ENCODE results near the gene MCCC1.
A peak's percentile ranks its signal among the peaks of the same experiment; 100 is the strongest.
"Not testable (repeated sequence)": the region's sequence is repeated elsewhere in the genome, so short reads cannot be mapped to it uniquely, and the experiment has no call there.

Gene MCCC1

DNA sequence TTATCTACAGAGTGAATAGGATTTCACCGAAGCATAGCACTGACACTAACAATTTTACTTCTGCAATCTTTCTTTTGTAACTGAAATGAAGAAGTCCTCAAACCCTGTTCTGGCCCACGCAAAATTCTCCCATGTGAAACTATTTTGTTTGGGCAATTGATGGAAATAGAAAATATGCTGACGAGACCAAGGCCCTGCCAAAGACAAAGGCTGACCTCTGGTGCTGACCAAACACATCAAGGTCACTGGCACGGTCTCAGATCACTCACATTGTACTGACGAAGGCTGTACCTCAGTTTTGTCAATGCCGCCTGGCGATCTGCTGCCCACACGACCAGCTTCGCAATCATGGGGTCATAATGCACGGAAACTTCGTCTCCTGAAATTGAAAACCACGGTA is 60.5 kb downstream of the MCCC1 start:
- no peak for DNase-seq

DNA sequence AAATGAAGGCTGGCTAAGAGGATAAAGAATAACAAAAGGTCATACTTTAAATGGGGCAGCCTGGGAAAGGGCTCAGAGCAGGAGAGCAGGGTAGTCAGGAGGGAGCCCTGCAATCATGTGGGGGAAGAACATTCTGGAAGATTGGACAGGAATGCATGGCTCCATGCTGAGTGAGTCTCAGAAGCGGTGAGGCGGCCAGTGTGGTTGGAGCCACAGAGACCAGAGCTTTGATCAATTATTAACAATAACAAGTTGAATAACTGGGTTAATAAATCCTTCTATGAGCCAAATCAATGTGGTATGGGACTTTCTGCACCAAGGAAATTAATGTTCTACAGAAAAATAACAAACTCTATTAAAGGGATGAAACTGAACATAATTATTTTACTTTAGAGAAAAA is 61.1 kb downstream of the MCCC1 start:
- no peak for DNase-seq

DNA sequence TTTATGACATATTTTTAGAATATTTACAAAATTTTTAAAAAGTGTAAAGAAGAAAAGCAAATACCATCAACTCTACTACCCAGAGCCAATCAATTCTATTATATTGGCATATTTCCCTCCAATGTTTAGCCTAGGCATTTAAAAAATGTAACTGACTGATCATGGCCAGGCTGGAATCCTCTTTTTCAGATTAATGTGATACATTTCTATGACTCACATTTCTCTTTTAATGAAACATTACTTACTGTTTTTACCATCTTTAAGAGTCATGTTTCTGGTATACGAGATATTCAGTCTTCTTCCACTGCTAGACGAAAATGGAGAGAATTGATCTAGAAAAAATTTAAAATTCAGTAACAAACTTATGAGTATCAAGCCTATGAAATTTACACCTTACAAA is 65.5 kb downstream of the MCCC1 start:
- no peak for DNase-seq

DNA sequence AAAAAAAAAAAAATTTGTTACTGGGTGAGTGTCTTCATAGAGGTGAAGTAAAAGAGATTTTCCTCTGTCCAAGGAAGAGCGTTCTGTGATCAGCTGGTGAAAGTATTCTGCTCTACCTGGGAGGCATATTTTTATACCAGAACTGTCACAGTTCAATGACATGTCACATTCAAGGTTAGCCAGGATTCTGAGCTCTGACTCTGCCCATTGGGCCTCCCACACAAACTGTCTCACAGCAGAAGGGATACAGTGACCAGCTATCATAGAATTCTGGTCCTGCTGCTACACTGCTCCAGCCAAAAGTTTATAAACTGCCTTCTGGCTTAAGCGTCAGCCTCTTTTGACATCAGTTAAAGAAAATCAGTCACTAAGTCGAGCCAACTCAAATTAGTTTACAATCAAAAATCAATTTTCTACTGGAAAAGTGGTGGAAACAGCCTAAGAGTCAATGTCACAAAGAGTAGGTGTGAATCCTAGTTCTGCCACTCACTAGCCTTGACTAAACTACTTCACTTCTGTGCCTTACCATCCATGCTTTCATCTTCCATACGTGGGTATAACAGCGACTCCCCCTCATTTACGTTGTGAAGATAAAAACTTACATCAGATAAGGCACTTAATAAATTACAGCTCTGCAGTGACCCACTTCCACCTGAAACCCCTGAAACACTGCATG is 66.3 kb downstream of the MCCC1 start:
- DNase-seq: no peak

DNA sequence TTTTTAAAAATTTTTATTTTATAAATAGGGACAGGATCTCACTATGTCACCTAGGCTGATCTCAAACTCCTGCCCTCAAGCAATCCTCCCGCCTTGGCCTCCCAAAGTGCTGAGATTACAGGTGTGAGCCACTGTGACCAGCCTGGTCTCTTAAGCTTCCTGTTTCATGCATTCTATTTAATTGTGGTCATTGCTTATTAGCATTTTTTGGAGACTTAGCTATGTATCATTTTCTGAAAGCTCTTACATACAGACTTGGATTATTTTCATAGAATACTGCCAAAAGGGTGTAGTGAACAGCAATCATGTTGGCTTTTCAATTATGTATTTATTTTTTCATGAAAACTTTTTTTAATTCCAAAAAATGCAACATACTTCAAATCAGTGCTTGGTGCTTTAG is 67.5 kb downstream of the MCCC1 start:
- no peak for DNase-seq

DNA sequence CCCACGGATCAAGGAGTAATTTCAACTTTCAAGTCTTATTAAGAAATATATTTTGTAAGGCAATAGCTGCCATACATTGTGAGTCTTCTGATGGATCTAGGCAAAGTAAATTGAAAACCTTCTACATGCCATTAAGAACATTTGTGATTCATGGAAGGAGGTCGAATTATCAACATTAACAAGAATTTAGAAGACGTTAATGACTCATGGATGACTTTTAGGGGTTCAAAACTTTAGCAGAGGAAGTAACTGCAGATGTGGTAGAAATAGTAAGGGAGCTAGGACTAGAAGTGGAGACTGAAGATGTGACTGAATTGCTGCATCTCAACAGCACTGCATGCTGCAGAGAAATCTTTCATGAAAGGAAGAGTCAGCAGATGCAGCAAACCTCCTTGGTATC is 70.9 kb downstream of the MCCC1 start:
- no peak for DNase-seq

DNA sequence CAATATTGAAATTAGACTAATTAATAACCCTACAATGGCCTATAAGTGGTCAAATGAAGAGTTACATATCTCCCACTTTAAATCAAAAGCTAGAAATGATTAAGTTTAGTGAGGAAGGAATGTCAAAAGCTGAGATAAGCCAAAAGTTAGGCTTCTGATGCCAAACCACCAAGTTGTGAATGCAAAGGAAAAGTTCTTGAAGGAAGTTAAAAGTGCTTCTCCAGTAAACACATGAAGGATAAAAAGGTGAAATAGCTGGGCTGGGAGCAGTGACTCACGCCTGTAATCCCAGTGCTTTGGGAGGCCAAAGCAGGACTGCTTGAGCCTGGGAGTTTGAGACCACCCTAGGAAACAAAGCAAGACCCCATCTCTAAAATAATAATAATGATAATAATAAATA is 72.0 kb downstream of the MCCC1 start:
- no peak for DNase-seq

DNA sequence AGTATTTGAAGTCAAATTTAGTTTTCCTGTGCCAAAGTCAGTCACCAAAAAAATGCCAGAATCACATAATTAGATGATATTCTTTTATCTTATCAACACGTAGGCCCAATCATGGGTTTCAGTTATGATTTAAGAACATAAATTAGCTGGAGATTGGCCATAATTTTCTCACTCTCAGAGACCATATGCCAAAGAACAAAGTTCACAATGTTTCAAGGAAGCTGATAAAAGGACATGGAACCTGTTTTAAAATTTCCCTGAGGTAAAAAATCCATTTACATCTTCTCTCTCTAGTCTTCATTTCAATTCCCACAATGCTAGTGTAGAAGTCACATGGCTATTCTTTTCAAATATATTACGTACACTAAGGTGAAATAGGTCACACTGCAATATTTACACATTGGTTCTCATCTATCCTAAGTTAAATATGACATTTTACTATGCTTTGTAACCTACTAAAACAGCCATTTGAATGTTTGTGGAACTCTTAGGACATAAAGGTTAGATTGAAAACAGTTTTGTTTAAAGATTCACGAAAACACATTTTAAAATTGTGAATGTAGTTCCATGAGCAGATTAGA is 76.3 kb downstream of the MCCC1 start:
- DNase-seq: no peak

DNA sequence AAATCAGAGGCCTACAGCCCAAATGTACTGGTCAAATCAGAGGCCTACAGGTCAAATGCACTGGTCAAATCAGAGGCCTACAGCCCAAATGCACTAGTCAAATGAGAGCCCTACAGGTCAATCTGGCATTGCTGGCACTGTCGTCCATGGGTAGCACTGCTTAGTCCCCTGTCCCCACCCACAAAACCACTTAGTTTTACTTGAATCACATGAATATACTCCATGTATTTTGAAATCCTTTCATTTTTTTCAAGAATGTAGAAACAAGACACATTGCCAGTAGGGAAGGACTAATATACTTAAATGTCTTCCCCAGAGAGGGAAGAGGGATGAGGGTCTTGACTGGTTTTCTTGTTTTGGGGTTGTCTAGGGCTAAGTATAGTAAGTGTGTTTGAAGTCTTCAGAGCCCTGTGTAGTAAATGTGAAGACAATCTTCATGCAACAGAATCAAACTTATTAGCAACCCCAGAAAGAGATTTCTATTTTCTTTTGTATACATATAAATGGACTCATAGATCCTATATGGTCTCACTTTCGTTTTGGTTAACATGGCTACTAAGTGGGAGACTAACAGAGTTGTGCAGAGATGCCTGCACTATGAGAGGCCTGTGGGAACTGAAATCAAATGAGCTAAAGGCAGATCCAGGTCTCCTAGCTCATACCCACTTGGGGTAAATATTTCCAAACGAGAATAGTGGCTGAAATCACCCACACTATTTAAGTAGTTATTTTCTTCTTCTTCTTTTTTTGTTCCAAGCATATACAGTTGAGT is 80.7 kb downstream of the MCCC1 start:
- DNase-seq: no peak

DNA sequence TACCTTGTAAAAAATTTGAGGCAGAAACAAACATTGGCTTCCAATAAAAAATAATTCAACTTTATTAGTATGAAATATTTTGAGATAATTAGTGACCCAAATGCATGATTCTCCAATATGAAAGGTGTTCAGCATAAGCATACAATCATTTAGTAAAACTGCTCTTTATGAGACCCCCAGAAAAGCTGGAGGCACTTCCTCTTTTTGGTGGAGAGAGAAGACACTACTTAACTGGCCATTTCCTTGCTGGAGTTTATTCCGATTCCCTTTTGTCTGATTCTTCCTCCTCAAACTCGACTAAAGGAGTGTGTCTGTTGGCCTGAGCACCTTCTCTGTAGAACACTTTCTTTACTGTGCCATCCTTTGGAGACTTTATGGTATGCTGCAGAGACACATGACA is 84.1 kb downstream of the MCCC1 start:
- no peak for DNase-seq

DNA sequence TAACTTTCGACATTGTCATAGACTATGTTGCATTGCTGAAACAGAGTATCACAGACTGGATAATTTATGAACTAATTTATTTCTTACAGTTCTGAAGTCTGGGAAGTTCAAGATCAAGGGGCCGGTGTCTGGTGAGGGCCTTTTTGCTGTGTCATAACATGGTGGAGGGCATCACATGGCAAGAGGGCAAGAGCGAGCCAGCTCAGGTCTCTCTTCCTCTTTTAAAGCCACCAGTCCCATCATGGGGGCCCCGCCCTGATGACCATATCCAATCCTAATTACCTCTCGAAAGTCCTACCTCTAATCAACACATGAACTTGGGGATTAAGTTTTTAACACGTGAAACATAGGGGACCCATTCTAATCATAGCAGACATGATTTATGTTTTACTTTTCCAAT is 85.4 kb downstream of the MCCC1 start:
- no peak for DNase-seq

DNA sequence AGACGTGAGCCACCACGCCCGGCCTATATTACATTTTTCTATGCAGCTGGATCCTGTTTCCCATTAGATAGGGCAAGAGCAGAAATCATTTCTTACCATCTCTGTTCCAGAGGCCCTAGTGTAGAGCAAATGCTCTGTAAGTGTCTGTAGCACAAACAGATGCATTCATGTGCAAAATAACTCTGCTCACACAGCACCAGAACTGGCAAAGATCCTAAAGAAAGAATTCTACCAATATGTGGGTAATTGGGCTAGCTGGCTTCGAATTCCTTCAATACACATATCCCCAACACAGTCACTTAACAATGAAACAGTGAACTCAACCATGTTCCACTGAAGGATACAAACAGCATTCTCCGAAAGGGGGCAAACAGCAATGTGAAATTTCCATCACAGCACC is 86.2 kb downstream of the MCCC1 start:
- no peak for DNase-seq

DNA sequence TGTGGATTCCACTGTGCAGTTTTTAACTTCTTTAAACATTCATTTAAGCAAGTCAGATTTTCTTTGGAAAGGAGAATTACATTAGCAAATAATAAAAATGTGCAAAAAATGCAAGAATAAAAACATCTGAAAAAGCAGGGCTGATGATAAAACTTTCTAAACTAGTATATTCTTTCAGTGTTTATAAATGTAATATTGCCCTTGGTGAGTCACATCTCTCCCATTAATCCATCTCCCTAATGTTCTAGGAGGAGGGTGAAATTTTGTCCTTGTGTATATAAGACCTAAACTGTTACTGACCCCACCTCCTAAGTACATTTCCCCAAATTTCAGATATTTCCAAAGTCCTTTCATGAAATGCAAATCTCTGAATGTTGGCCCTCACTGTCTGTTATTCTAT is 90.5 kb downstream of the MCCC1 start:
- no peak for DNase-seq

DNA sequence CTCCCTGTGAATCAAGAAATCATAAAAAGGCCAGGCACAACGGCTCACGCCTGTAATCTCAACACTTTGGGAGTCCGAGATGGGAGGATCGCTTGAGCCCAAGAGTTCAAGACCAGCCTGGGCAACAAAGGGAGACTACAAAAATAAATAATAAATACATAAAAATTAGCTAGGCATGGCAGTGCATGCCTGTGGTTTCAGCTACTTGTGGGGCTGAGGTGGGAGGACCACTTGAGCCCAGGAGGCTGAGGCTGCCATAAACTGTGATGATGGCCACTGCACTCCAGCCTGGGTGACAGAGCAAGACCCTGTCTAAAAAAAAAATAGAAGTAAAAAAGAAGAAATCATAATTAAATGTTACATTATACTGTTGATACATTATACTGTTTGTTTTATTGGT is 91.0 kb downstream of the MCCC1 start:
- no peak for DNase-seq

DNA sequence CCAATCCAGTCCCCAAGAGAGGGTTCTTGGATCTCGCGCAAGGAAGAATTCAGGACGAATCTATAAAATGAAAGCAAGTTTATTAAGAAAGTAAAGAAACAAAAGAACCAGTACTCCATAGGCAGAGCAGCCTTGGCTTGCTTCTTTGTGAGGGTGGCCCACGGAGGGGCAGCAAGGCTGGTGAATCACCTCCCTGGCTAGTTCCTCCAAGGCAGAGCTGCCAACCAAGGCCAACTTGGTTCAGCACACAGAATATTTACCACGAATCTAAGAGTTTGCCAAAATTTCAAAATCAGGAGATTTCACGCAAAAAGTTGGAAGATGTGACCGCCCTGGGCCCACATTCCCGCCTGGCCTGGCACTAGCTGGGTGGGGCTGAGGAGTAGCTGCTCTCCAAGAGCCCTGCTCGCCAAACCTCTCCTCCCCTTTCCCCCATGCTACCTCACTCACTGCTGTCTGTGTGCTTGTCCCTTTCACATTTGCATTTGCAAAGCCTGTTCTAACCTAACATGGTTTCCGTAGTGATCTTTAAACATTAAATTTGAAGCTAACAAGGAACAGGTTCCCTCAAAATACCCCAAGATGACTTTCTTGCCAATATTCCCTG is 92.8 kb downstream of the MCCC1 start:
- no peak for DNase-seq

DNA sequence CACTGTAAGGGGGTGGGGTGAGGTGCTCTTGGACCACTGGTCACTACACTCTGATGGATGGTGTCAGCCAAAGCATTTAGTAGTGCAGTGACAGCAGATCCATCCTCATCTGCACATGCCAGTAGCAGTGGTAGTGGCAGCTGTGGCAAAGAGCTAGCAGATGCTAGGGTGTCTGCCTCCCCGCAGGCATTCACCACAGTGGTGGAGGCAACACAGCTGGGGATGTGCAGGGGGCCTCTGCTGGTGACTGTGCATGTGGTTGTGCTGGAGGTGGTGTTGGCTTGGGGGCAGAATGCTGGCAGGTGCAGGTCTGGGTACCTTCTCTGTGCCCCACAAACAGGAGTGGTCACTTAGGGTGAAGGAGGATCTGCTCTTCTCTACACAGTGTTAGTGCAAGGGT is 99.5 kb downstream of the MCCC1 start:
- DNase-seq: no peak

DNA sequence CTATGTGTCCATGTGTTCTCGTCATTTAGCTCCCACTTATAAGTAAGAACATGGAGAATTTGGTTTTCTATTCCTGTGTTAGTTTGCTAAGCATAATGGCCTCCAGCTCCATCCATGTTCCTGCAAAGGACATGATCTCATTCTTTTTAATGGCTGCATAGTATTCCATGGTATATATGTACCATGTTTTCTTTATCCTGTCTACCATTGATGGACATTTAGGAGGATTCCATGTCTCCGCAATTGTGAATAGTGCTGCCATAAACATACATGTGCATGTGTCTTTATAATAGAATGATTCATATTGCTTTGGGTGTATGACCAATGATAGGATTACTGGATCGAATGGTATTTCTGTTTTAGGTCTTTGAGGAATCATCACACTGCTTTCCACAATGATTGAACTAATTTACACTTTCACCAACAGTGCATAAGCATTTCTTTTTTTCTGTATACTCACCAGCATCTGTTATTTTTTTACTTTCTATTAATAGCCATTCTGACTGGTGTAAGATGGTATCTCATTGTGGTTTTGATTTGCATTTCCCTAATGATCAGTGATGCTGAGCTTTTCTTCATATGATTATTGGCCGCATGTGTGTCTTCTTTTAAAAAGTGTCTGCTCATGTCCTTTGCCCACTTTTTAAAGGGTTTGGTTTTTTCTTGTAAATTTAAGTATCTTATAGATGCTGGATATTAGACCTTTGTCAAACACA is 105.7 kb downstream of the MCCC1 start:
- not testable (repeated sequence) for DNase-seq

DNA sequence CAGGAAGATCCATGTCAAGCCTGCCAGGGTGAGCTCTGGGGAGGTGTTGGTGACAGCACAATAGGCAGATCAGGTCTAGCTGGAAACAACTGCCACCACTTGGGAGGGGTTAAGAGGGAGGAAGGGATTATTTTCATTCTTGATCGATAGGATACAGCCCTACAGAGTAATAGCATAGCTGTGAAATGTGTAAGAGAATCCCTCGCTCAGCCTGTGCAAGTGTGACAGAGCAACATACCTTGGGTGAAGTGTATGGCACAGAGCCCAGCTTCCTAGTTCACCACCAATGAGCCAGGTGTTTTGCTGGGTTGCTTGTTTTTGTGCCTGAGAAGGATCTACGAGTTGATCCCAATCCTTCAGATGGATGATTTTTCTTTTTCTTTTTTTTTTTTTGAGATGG is 109.7 kb downstream of the MCCC1 start:
- no peak for DNase-seq

DNA sequence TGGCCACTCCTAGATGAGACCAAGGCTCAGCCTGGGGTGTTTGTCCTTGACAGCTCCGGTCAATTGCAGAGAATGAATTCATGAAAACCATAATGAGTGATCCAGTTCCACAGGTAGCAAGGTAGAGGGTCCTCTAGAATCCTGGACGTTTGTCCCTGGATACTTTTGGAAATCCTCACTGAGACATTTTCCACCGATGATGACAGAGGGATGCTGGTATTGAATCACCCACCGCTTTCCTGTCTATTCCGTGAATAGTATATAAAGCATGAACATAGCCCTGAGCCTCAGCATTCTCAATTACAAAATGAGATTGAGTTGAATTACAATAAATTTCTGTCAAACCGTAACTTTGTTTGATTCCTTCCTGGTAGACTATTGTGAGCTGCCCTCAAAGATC is 113.3 kb downstream of the MCCC1 start:
- DNase-seq: no peak

DNA sequence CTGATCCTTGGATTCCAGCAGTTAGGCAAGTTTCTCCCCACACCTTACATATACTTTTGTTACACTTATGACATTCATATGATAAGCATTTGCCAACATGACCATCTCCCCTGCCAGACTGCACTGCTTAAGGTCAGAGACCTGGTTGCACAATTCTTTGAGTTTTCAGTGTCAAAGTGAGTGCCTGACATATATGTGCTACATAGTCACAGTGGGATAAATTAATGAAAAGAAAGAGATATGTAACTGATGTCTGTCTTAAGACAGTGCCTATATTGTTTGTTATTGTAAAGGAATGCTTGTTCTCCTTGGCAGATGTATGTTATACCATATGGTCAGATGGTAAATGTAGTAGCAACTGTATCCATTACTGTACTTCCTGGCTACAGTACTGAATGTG is 115.4 kb downstream of the MCCC1 start:
- no peak for DNase-seq

DNA sequence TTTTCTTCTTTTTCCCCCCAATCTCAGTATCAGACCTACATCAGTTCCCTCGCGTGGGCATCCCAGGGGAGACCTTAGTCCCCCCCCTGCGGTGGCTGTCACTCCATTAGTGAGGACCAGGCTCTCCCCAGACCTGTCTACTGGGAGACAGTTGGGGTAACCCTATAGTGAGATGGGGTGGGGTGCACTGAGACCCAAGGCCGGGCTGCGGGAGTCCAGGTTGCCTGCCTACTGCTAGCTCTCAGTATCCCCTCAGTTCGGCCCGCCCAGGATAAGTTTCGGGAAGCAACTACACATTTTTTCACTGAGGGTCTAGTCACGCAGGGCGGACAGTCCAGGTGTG is 118.3 kb downstream of the MCCC1 start:
- no peak for DNase-seq

DNA sequence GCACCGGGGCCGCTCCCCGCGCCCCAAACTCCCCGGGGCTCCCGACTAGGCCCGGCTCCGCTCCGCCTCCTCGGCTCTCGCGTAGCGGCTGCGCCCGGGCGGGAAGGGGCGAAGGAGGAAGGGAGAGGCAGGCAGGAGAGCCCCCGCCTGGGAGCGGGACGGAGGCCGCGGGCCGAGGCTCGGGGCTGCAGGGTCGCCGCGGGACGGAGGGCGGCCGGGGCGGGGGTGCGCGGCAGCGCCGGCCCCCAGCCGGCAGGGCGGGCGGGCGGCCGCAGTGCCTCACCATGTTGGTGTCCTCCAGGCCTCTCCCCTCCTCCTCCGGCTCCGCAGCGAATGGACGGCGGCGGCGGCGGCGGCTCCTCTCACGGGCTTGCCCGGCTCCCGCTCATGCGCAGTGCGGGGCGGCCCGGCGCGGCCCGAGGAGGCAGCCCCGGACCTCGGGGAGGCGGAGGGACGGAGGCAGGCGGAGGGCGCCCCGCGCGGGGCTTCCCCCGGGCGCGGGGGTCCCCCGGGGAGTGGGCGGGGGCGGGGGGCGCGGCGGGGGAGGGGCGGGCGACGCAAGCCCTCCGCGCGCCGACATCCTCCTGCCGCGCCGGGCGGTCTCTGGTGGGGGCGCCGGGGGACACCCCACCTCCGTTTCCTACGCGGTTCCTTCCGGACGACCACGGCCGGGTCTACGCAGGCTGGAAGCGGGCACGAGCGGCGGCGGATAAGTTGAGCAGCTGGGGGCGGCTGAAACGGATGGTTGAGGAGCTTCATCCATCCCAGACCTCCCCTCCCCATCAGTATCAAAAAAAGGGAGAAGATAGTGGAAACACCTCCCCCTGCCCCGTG is 118.9 kb downstream of the MCCC1 start, which contains the start of gene DCUN1D1:
DCUN1D1 (minus strand) TSS at position 335 of the 834 bp plus-strand sequence; CDS start at position 286, 49 bp downstream.
- DNase-seq: peak; percentile 84 to 87
